ENCODE measurements around the gene MME. TPM values are rescaled to one million over a fixed set of nuclear protein-coding genes. Genes with fewer than 3 reads are reported as not detected.
"Not testable (repeated sequence)": the region's sequence is repeated elsewhere in the genome, so short reads cannot be mapped to it uniquely, and the experiment has no call there.

MME gene
- total RNA-seq, 2 experiments from 2014 or later = not detected

GRCh38 chr3:155130001-155130400 lies 49.9 kb downstream of the MME start:
- ChIA-PET CTCF (no interaction called here), POLR2A (no interaction called here)
- H3K4me3 Mint-ChIP-seq = no peak overlapping the region
- no peaks in the 10 kb centered on the region for H3K27me3 Mint-ChIP-seq
- TF ChIP-seq, protein P1, sequence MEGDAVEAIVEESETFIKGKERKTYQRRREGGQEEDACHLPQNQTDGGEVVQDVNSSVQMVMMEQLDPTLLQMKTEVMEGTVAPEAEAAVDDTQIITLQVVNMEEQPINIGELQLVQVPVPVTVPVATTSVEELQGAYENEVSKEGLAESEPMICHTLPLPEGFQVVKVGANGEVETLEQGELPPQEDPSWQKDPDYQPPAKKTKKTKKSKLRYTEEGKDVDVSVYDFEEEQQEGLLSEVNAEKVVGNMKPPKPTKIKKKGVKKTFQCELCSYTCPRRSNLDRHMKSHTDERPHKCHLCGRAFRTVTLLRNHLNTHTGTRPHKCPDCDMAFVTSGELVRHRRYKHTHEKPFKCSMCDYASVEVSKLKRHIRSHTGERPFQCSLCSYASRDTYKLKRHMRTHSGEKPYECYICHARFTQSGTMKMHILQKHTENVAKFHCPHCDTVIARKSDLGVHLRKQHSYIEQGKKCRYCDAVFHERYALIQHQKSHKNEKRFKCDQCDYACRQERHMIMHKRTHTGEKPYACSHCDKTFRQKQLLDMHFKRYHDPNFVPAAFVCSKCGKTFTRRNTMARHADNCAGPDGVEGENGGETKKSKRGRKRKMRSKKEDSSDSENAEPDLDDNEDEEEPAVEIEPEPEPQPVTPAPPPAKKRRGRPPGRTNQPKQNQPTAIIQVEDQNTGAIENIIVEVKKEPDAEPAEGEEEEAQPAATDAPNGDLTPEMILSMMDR (IDR thresholded peaks at IDR 0.05) = no peak
- no peaks in the 10 kb centered on the region for H3K9me3 Mint-ChIP-seq
- ATAC-seq (no peak), DNase-seq (no peak)
- H3K4me1 Mint-ChIP-seq (ENCODE audit: low read depth) = no peaks in the 10 kb centered on the region
- intact Hi-C loops (cut with micrococcal nuclease) = no loop called here
- H3K27ac Mint-ChIP-seq = no peak overlapping the region
- H3K36me3 Mint-ChIP-seq (ENCODE audit: low read depth) = no peaks in the 10 kb centered on the region

DNA sequence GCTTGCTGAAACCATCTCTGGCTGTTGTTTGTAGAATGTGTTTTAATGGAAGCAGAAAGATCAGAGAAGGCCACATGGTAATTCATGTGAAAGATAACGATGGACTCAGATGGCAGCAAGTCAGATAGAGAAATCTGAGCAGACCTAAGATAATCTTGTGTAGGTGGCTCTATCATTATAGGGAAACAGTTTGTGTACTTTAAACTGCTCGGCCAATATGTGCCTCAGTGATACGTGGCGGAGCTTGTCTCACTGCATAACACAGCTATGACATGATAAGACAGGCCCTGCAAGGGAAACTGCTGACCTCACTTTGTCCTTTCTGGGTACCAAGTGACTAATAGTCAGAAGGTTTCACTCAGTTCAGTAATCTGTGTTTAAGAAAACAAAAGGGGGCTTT lies 51.0 kb downstream of the MME start:
- Mint-ChIP-seq H3K27ac (no peak overlapping the region), H3K9me3 (no peaks in the 10 kb centered on the region), H3K27me3 (no peaks in the 10 kb centered on the region), H3K4me3 (no peak overlapping the region), H3K36me3 (ENCODE audit: low read depth) (no peaks in the 10 kb centered on the region), H3K4me1 (ENCODE audit: low read depth) (no peaks in the 10 kb centered on the region)
- ChIA-PET CTCF (no interaction called here), POLR2A (no interaction called here)
- intact Hi-C loops (cut with micrococcal nuclease) = no loop called here
- no peak for ATAC-seq
- TF ChIP-seq, protein P1 (IDR thresholded peaks at IDR 0.05) = no peak
- DNase-seq = no peak

DNA sequence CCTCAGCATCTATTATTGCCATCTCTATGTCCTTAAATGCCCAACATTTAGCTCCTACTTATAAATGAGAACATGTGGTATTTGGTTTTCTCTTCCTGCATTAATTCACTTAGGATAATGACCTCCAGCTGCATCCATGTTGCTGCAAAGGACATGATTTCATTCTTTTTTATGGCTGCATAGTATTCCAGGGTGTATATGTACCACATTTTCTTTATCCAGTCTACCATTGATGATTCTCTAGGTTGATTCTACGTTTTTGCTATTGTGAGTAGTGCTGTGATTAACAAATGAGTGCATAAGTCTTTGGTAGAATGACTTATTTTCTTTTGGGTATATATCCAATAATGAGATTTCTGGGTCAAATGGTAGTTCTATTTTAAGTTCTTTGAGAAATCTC lies 54.2 kb downstream of the MME start:
- intact Hi-C loops (cut with micrococcal nuclease); H3K4me1 Mint-ChIP-seq (ENCODE audit: low read depth); H3K9me3 Mint-ChIP-seq; H3K4me3 Mint-ChIP-seq; POLR2A ChIA-PET; CTCF ChIA-PET; DNase-seq; H3K36me3 Mint-ChIP-seq (ENCODE audit: low read depth); H3K27ac Mint-ChIP-seq; H3K27me3 Mint-ChIP-seq; ATAC-seq: not testable (repeated sequence)

GRCh38 chr3:155135003-155135402 lies 54.9 kb downstream of the MME start:
- no peaks in the 10 kb centered on the region for H3K9me3 Mint-ChIP-seq
- TF ChIP-seq, protein P1 (IDR thresholded peaks at IDR 0.05) = no peak
- H3K27me3 Mint-ChIP-seq = no peaks in the 10 kb centered on the region
- ChIA-PET POLR2A (no interaction called here), CTCF (no interaction called here)
- no peak for DNase-seq
- H3K4me1 Mint-ChIP-seq (ENCODE audit: low read depth) = no peaks in the 10 kb centered on the region
- H3K4me3 Mint-ChIP-seq = no peak overlapping the region
- intact Hi-C loops (cut with micrococcal nuclease) = no loop called here
- no peak for ATAC-seq
- no peaks in the 10 kb centered on the region for H3K36me3 Mint-ChIP-seq (ENCODE audit: low read depth)
- H3K27ac Mint-ChIP-seq = no peak overlapping the region

- intact Hi-C loops (cut with micrococcal nuclease) = no loop called here
- ChIA-PET POLR2A (no interaction called here), CTCF (no interaction called here)
- H3K27me3 Mint-ChIP-seq = no peaks in the 10 kb centered on the region
- H3K36me3 Mint-ChIP-seq (ENCODE audit: low read depth) = no peaks in the 10 kb centered on the region
- no peak overlapping the region for H3K27ac Mint-ChIP-seq
- DNase-seq (no peak), ATAC-seq (no peak)
- H3K4me1 Mint-ChIP-seq (ENCODE audit: low read depth) = no peaks in the 10 kb centered on the region
- H3K9me3 Mint-ChIP-seq = no peaks in the 10 kb centered on the region
- H3K4me3 Mint-ChIP-seq = no peak overlapping the region
- TF ChIP-seq, protein P1 (IDR thresholded peaks at IDR 0.05) = no peak
Measured at GRCh38 chr3:155138677-155139076, 58.6 kb downstream of the MME start.

GRCh38 chr3:155147588-155147987 lies 67.5 kb downstream of the MME start:
- POLR2A ChIA-PET = no interaction called here
- no peak overlapping the region for H3K27ac Mint-ChIP-seq

More at GRCh38 chr3:155147588-155147987, 67.5 kb downstream of the MME start:
- ATAC-seq (no peak), DNase-seq (no peak)
- no peaks in the 10 kb centered on the region for H3K4me1 Mint-ChIP-seq (ENCODE audit: low read depth)
- intact Hi-C loops (cut with micrococcal nuclease) = no loop called here
- TF ChIP-seq, protein P1 (IDR thresholded peaks at IDR 0.05) = no peak
- no peaks in the 10 kb centered on the region for H3K36me3 Mint-ChIP-seq (ENCODE audit: low read depth)
- no peak overlapping the region for H3K4me3 Mint-ChIP-seq
- CTCF ChIA-PET = no interaction called here
- no peaks in the 10 kb centered on the region for H3K9me3 Mint-ChIP-seq
- H3K27me3 Mint-ChIP-seq = no peaks in the 10 kb centered on the region

Data from activated CD8-positive, alpha-beta T cell treated with anti-CD3 and anti-CD28 coated beads for 36 hours (primary cell).